GM10248 (cell line): ENCODE measurements around the gene CENPVL1.
"Not testable (repeated sequence)": the region's sequence is repeated elsewhere in the genome, so short reads cannot be mapped to it uniquely, and the experiment has no call there.

ENCODE experiments used
- CTCF ChIA-PET: fragments of 300-600 bp; sonication (Branson Sonifier 250); formaldehyde crosslinking; extraction: SDS; loops from one replicate; lab custom pipeline; 2021; ENCODE audit warnings: antibody characterized with exemption; lab: Yijun Ruan, JAX
- POLR2A ChIA-PET: fragments of 350-650 bp; sonication (Branson Sonifier 250); formaldehyde crosslinking; extraction: SDS; loops from one replicate; lab custom pipeline; 2020; ENCODE audit warnings: antibody characterized with exemption; lab: Yijun Ruan, JAX
- DNase-seq: peaks from one replicate; pipeline ENCODE4 v3.0.0; 2012; ENCODE audit errors: extremely low spot score
- CTCF ChIP-seq: IDR thresholded peaks from 2 replicates; pipeline ENCODE4 v1.5.1; 2012; ENCODE audit warnings: mild to moderate bottlenecking, low read depth; ENCODE audit errors: extremely low read depth, missing control alignments, control extremely low read depth

The CENPVL1 gene

GRCh38 chrX:51710277-51711164 is at the start of gene CENPVL1:
TSS of gene CENPVL1 (plus strand) at chrX:51710512. CDS start at chrX:51710512, 0 bp downstream.
- POLR2A ChIA-PET, CTCF ChIA-PET, DNase-seq: not testable (repeated sequence)

- no peak for TF ChIP-seq CTCF
- POLR2A ChIA-PET: no interaction called here
- DNase-seq: no peak
- CTCF ChIA-PET: interaction anchor here (1.4 kb wide), 1 partner anchor 11 kb away, joined by 5 read pairs; no protein-coding TSS in a partner anchor
Measured at GRCh38 chrX:51665981-51666380, 44.3 kb upstream of the CENPVL1 start.

- CTCF ChIA-PET, POLR2A ChIA-PET, DNase-seq: not testable (repeated sequence)
Measured at GRCh38 chrX:51679689-51680433, 30.5 kb upstream of the CENPVL1 start.

GRCh38 chrX:51681808-51682719 is 28.2 kb upstream of the CENPVL1 start:
- POLR2A ChIA-PET: not testable (repeated sequence)

GRCh38 chrX:51682720-51683062 is 27.6 kb upstream of the CENPVL1 start, which contains the start of gene CENPVL2:
TSS of gene CENPVL2 (minus strand) at chrX:51682831. CDS start at chrX:51682831, 0 bp downstream.
- CTCF ChIA-PET, POLR2A ChIA-PET, DNase-seq: not testable (repeated sequence)

More at GRCh38 chrX:51681808-51682719, 28.2 kb upstream of the CENPVL1 start:
- DNase-seq, CTCF ChIA-PET: not testable (repeated sequence)

- TF ChIP-seq CTCF: no peak
- ChIA-PET POLR2A (no interaction called here), CTCF (no interaction called here)
- DNase-seq: no peak
Measured at GRCh38 chrX:51694254-51694653, 16.1 kb upstream of the CENPVL1 start.

- DNase-seq: no peak
- TF ChIP-seq CTCF: no peak
- POLR2A ChIA-PET: no interaction called here
- CTCF ChIA-PET: no interaction called here
Measured at GRCh38 chrX:51697397-51697796, 12.9 kb upstream of the CENPVL1 start.

- CTCF ChIA-PET, POLR2A ChIA-PET, DNase-seq: not testable (repeated sequence)
Measured at GRCh38 chrX:51712943-51713647, 2.8 kb downstream of the CENPVL1 start.
